H1 (cell line): Measurements from ENCODE around the gene NPIPA2. TPM values are rescaled to one million over a fixed set of nuclear protein-coding genes. Genes with fewer than 3 reads are reported as not detected.
"Not testable (repeated sequence)": the region's sequence is repeated elsewhere in the genome, so short reads cannot be mapped to it uniquely, and the experiment has no call there.

ENCODE experiments used
- CTCF ChIA-PET: fragments of 300-600 bp; sonication (Branson Sonifier 250); formaldehyde crosslinking; loops from one replicate; lab custom pipeline; 2021; ENCODE audit not compliant: partially characterized antibody; lab: Charles Lee
- POLR2A ChIA-PET: fragments of 300-600 bp; sonication (Branson Sonifier 250); formaldehyde crosslinking; loops from one replicate; lab custom pipeline; 2021; ENCODE audit warnings: inconsistent platforms; ENCODE audit not compliant: partially characterized antibody; lab: Charles Lee
- DNase-seq, 2 experiments: peaks; one replicate each; pipeline versions ENCODE4 v3.0.0 to v3.0.0-alpha.2; 2010 to 2022; ENCODE audit warnings: low spot score in 2 of 2, low read depth in 1 of 2, mixed read lengths in 1 of 2
- FAIRE-seq: peaks from 2 replicates; lab custom pipeline; 2011; peaks lifted over from hg19 to GRCh38; lab: Jason Lieb, UNC
- H2AFZ ChIP-seq: 2 replicates; pipeline ENCODE4 v1.8.1; 2012; ENCODE audit warnings: low read length, inconsistent platforms
- H2AK5ac ChIP-seq: 2 replicates; pipeline ENCODE4 v1.6.1; 2013; ENCODE audit warnings: low read depth, low read length
- H2BK120ac ChIP-seq: replicated peaks from 2 replicates; pipeline ENCODE3; 2013; ENCODE audit warnings: low read depth, low read length, inconsistent platforms
- H2BK12ac ChIP-seq: 2 replicates; pipeline ENCODE4 v1.6.1; 2013; ENCODE audit warnings: low read depth, low read length
- H2BK15ac ChIP-seq: 2 replicates; pipeline ENCODE4 v1.6.1; 2013; ENCODE audit warnings: low read length
- H2BK20ac ChIP-seq: 2 replicates; pipeline ENCODE4 v1.6.1; 2013; ENCODE audit warnings: low read length
- H2BK5ac ChIP-seq: 2 replicates; pipeline ENCODE4 v1.6.1; 2013; ENCODE audit warnings: low read depth, low read length
- H3K14ac ChIP-seq: 2 replicates; pipeline ENCODE4 v1.6.1; 2013; ENCODE audit warnings: inconsistent platforms; ENCODE audit not compliant: insufficient read length
- H3K18ac ChIP-seq: 2 replicates; pipeline ENCODE4 v1.6.1; 2013; ENCODE audit warnings: low read length; ENCODE audit errors: extremely low read depth
- H3K23ac ChIP-seq: 2 replicates; pipeline ENCODE4 v1.6.1; 2013; ENCODE audit warnings: inconsistent platforms; ENCODE audit not compliant: insufficient read length
- H3K23me2 ChIP-seq: 2 replicates; pipeline ENCODE4 v1.6.1; 2013; ENCODE audit warnings: low read depth, low read length
- H3K27ac ChIP-seq: 2 replicates; pipeline ENCODE4 v1.6.1; 2011; ENCODE audit warnings: low read depth, low read length, inconsistent platforms
- H3K27me3 ChIP-seq, 4 experiments: replicated peaks in 1 of 4; 1 replicate in 1 of 4; 2 replicates in 3 of 4; pipeline versions ENCODE4 v1.6.1 to v1.8.1; 2011 to 2013; ENCODE audit warnings: low read length in 3 of 4, mild to moderate bottlenecking in 3 of 4, inconsistent platforms in 2 of 4, mixed read lengths in 2 of 4, moderate library complexity in 1 of 4; ENCODE audit not compliant: control insufficient read depth in 3 of 4, insufficient read depth in 3 of 4; ENCODE audit errors: extremely low read depth in 1 of 4
- H3K36me3 ChIP-seq, 4 experiments: 2 replicates each; pipeline versions ENCODE4 v1.6.1 to v1.8.1; 2011 to 2013; ENCODE audit warnings: mild to moderate bottlenecking in 4 of 4, low read length in 3 of 4, moderate library complexity in 2 of 4, control low read depth in 1 of 4, inconsistent platforms in 1 of 4; ENCODE audit not compliant: insufficient read depth in 4 of 4, control insufficient read depth in 2 of 4
- H3K4ac ChIP-seq: replicated peaks from 2 replicates; pipeline ENCODE3; 2013; ENCODE audit warnings: low read length, low read depth, mixed read lengths, inconsistent platforms; ENCODE audit not compliant: insufficient read length
- H3K4me1 ChIP-seq, 4 experiments: replicated peaks in 1 of 4; 1 replicate in 1 of 4; 2 replicates in 3 of 4; pipeline versions ENCODE4 v1.6.1 to v1.8.1; 2011 to 2013; ENCODE audit warnings: low read length in 3 of 4, inconsistent platforms in 2 of 4, mixed read lengths in 1 of 4; ENCODE audit not compliant: insufficient read depth in 4 of 4, control insufficient read depth in 3 of 4
- H3K4me2 ChIP-seq, 2 experiments: 2 replicates each; pipeline versions ENCODE4 v1.6.1 to v1.8.1; 2011 to 2013; ENCODE audit warnings: low read depth in 2 of 2, low read length in 2 of 2, control low read depth in 1 of 2, inconsistent platforms in 1 of 2, mild to moderate bottlenecking in 1 of 2; ENCODE audit not compliant: insufficient read depth in 1 of 2
- H3K4me3 ChIP-seq, 4 experiments: fragments of 200-600, 300-600 bp in 1 of 4; sonication (generic), shearing (Covaris generic), sonication (Bioruptor Twin) in 1 of 4; 2 replicates each; pipeline versions ENCODE4 v1.5.1 to v1.8.1; 2011 to 2016; ENCODE audit warnings: low read length in 4 of 4, low read depth in 3 of 4, control low read depth in 2 of 4, inconsistent platforms in 2 of 4, mild to moderate bottlenecking in 2 of 4, mixed read lengths in 1 of 4, moderate library complexity in 1 of 4; ENCODE audit not compliant: insufficient read depth in 2 of 4; ENCODE audit errors: extremely low read depth in 1 of 4
- H3K56ac ChIP-seq: replicated peaks from 2 replicates; pipeline ENCODE3; 2013; ENCODE audit warnings: low read depth, mild to moderate bottlenecking, mixed read lengths, low read length, inconsistent platforms; ENCODE audit not compliant: insufficient read length
- H3K79me1 ChIP-seq: 2 replicates; pipeline ENCODE4 v1.6.1; 2013; ENCODE audit warnings: low read depth, low read length, control low read depth
- H3K79me2 ChIP-seq, 2 experiments: 2 replicates each; pipeline versions ENCODE4 v1.6.1 to v1.8.1; 2012 to 2013; ENCODE audit warnings: low read length in 2 of 2, mild to moderate bottlenecking in 2 of 2, inconsistent platforms in 1 of 2; ENCODE audit not compliant: insufficient read depth in 2 of 2, control insufficient read depth in 1 of 2
- H3K9ac ChIP-seq, 4 experiments: replicated peaks in 1 of 4; 1 replicate in 1 of 4; 2 replicates in 3 of 4; pipeline versions ENCODE4 v1.6.1 to v1.8.1; 2011 to 2013; ENCODE audit warnings: low read depth in 3 of 4, low read length in 3 of 4, control low read depth in 2 of 4, mild to moderate bottlenecking in 2 of 4, moderate library complexity in 2 of 4, inconsistent platforms in 1 of 4; ENCODE audit errors: extremely low read depth in 1 of 4
- H3K9me3 ChIP-seq, 2 experiments: 2 replicates each; pipeline versions ENCODE4 v1.6.1 to v1.8.1; 2012 to 2013; ENCODE audit warnings: mild to moderate bottlenecking in 2 of 2, moderate library complexity in 2 of 2, control low read depth in 1 of 2, inconsistent platforms in 1 of 2, low read depth in 1 of 2, low read length in 1 of 2, mixed read lengths in 1 of 2; ENCODE audit not compliant: insufficient read depth in 2 of 2
- H4K20me1 ChIP-seq, 2 experiments: replicated peaks in 1 of 2; 2 replicates each; pipeline versions ENCODE3 to v1.8.1; 2011 to 2013; ENCODE audit warnings: inconsistent platforms in 2 of 2, low read length in 2 of 2, mild to moderate bottlenecking in 1 of 2; ENCODE audit not compliant: insufficient read depth in 2 of 2, control insufficient read depth in 1 of 2
- H4K5ac ChIP-seq: 2 replicates; pipeline ENCODE4 v1.6.1; 2013; ENCODE audit warnings: low read length, low read depth, mixed read lengths, inconsistent platforms; ENCODE audit not compliant: insufficient read length
- H4K8ac ChIP-seq: 2 replicates; pipeline ENCODE4 v1.8.0; 2013; ENCODE audit warnings: mild to moderate bottlenecking, moderate library complexity, low read length, inconsistent platforms; ENCODE audit not compliant: insufficient read depth; ENCODE audit errors: extremely low read depth
- H4K91ac ChIP-seq: replicated peaks from 2 replicates; pipeline ENCODE3; 2013; ENCODE audit warnings: low read length, mixed read lengths, inconsistent platforms; ENCODE audit not compliant: insufficient read length
- WGBS, 2 experiments: shearing (Covaris generic) in 1 of 2; methylation state at CpG; one replicate each; pipeline versions ENCODE4 v1.1.6 to v1.1.7; 2013 to 2015; ENCODE audit warnings: low lambda C conversion rate in 2 of 2, mixed read lengths in 2 of 2, inconsistent platforms in 1 of 2, low coverage in 1 of 2, missing lambda C conversion rate in 1 of 2; ENCODE audit not compliant: insufficient replicate concordance in 2 of 2, insufficient coverage in 1 of 2, insufficient read length in 1 of 2; ENCODE audit errors: extremely low coverage in 1 of 2, missing lambda C conversion rate in 1 of 2; 5-methylcytosine and 5-hydroxymethylcytosine counted together
- polyA plus RNA-seq, 7 experiments: library from polyadenylated mRNA; depleted of rRNA in 3 of 7; stranded (reverse) in 5 of 7; unstranded in 2 of 7; fragments of >200 nt in 5 of 7; fragments of 200-250 nt in 2 of 7; gene quantifications; 1 replicate in 5 of 7; 2 replicates in 1 of 7; 4 replicates in 1 of 7; pipeline versions ENCODE4 v1.2.1 to v1.2.3, GENCODE V29; 2011 to 2013; ENCODE audit warnings: missing spikeins in 2 of 7, mixed read lengths in 2 of 7
- total RNA-seq: library from RNA; stranded (reverse); fragmentation: NEBNext Ultra II Directional; extraction: Animal tissue kit (Norgen Biotek cat#: 25700); gene quantifications from 2 replicates; pipeline ENCODE4 v1.2.1, GENCODE V29; 2021

The NPIPA2 gene
- total and polyA plus RNA-seq, 2 of the 8 experiments (the other 6 are each of a cell fraction or from before 2014, with no cell fraction given): 8.9 to 16.8 TPM

DNA sequence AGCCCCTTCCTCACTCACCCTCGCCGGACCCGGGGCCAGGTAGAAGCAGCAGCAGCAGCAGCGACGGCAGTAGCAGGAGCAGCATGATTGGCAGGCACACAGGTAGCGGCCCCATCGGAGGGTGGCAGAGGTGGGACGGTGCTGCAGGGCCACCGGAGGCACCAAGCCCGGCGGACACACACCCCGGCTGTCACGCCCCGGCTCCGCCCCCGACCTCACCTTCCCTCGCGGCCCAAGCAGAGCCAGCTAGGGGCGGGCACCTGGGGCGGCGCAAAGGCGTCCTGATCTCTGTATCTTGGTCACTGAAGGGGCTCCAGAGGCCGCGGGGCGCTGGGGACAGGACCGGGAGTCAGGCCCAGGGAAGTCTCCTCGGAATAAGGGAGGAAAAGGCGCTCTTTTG lies 9.1 kb upstream of the NPIPA2 start:
- not testable (repeated sequence) for FAIRE-seq

GRCh38 chr16:14740832-14741385 lies 1.4 kb upstream of the NPIPA2 start:
- H3K4ac ChIP-seq, H4K5ac ChIP-seq, H3K4me3 ChIP-seq, H3K14ac ChIP-seq, H3K27me3 ChIP-seq, H3K56ac ChIP-seq, H2BK15ac ChIP-seq, H3K23ac ChIP-seq, FAIRE-seq, H3K4me1 ChIP-seq, CTCF ChIA-PET, H4K8ac ChIP-seq, H4K91ac ChIP-seq, H3K18ac ChIP-seq, DNase-seq, H3K9ac ChIP-seq, H3K27ac ChIP-seq, H3K9me3 ChIP-seq, H4K20me1 ChIP-seq, H3K23me2 ChIP-seq, H2BK20ac ChIP-seq, H3K79me1 ChIP-seq, H3K36me3 ChIP-seq, H2BK12ac ChIP-seq, H2AFZ ChIP-seq, H2BK120ac ChIP-seq, H3K4me2 ChIP-seq, H3K79me2 ChIP-seq, H2AK5ac ChIP-seq, H2BK5ac ChIP-seq, POLR2A ChIA-PET: not testable (repeated sequence)
- 88% methylated on average over 1 of the region's 10 CpGs; no CpG with 5 or more reads in 1 of the 2 experiments for WGBS, 2 experiments

More for the DNA sequence above, 9.1 kb upstream of the NPIPA2 start:
- H3K79me2 ChIP-seq, H3K14ac ChIP-seq, H3K9ac ChIP-seq, H3K23me2 ChIP-seq, H3K9me3 ChIP-seq, H4K5ac ChIP-seq, H2BK12ac ChIP-seq, H3K56ac ChIP-seq, H4K91ac ChIP-seq, H3K4me1 ChIP-seq, H3K23ac ChIP-seq, H3K18ac ChIP-seq, H3K36me3 ChIP-seq, H2AFZ ChIP-seq, H3K4me2 ChIP-seq, H2BK120ac ChIP-seq, H3K4me3 ChIP-seq, H4K8ac ChIP-seq, POLR2A ChIA-PET, H2BK5ac ChIP-seq, H3K27me3 ChIP-seq, DNase-seq, H2BK20ac ChIP-seq, H4K20me1 ChIP-seq, H3K27ac ChIP-seq, H3K4ac ChIP-seq, H2BK15ac ChIP-seq, H3K79me1 ChIP-seq, CTCF ChIA-PET, H2AK5ac ChIP-seq: not testable (repeated sequence)
- no CpG with 5 or more reads among the region's 28 CpGs for WGBS, 2 experiments
